ENCODE results near the gene RAP1A.

- TF ChIP-seq CTCF (conservative IDR thresholded peaks at IDR 0.05; ENCODE audit: low read depth, low read length) (no peak), EZH2phosphoT487 (IDR thresholded peaks at IDR 0.05; ENCODE audit: borderline replicate concordance, low read length) (no peak)
Observed at GRCh38 chr1:111571239-111571638, 48.4 kb upstream of the RAP1A start.

Data from PC-3 (cell line).